ENCODE measurements around the gene CLDN7.

The CLDN7 gene

DNA sequence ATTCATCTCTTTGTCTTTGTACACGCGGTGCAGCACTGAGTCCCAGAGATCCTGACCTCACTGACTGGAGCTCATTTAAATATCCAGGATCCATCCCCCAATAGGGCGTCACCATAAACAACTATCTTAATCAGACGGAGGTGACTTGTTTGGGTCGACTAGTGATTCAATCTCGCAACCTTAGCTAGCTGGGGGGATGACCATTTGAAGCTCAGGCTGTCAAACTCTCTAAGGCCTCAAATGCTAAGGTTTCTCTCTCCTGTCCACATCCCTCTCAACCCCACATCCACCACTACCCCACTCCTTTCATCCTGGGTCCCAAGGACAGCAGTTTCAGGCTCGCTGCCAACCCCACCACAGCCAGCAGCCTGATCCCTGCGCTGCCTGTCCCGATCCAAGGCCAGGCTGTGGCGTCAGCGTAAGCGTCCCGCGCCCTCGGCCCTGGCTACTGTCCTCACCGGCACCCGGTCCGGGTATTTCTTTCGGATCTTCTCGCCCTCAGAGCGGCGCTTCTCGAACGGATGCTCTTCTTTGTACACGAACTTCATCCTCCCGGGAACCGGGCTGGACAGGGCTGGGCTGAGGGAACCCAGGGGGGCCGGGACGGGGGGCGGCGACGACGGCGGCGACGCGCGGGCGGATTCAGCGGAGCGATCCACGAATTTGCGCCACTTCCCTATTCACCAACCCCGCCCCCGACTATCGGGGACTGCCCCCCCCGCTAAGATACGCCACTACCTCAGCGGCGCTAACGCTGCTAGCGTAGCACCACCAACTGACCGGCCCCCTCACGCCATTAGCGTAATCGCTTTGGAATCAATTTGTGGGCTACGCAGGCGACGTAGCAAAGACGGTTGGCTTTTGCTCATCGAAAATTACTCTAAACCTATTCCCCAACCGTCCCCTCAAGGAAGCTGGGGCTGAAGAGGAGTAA lies 20.2 kb downstream of the CLDN7 start, which contains the start of gene GABARAP:
TSS of gene GABARAP (minus strand) at position 667 of the 934 bp plus-strand sequence. CDS start at position 548, 119 bp downstream.
- peak; percentile 93 for DNase-seq
- no peaks in the 10 kb centered on the region for H3K9me3 Mint-ChIP-seq
- no peaks in the 10 kb centered on the region for H3K27me3 Mint-ChIP-seq
- CTCF ChIA-PET: interaction anchor here (0.8 to 3.5 kb wide), 2 partner anchors 22 to 55 kb away, joined by 4 to 17 read pairs; partner anchors contain the start of genes ACADVL and DLG4
- peaks cover 60% of the 10 kb centered on the region for H3K36me3 Mint-ChIP-seq
- peak within 1 kb of the TSS; percentile 98 for H3K27ac Mint-ChIP-seq
- H3K4me3 Mint-ChIP-seq: peak within 1 kb of the TSS; percentile 94
- H3K4me1 Mint-ChIP-seq: peaks cover 44% of the 10 kb centered on the region

DNA sequence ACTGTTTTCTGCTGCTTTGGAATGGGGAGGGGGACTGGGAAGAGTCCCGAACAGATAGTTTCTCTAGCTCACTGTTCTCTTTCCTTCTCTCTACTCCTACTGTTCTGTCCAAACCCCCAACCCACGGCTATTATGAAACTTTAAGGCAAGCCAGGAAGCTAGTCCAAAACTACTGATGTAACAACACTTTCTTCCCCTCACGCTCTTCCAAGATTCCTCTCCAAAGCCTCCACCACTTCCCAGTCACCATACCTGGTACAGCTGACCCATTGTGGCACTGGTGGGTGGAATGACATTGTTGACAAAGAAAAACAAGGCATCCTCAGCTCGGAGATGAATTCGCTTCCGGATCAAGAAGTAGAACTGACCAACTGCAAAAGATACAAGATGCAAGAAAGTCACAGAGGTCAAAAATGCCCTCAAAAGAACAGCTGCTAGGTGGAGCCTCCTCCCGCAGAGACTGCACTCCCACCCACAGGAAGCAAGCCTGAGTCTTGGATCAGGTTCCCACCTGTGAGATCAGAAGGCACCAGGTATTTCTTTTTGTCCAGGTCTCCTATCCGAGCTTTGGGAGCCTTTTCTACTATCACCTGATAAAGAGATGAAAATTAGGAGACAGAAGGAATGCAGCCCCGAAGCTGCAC lies 21.1 kb downstream of the CLDN7 start:
- H3K36me3 Mint-ChIP-seq: peaks cover 61% of the 10 kb centered on the region
- no peak for DNase-seq
- no peaks in the 10 kb centered on the region for H3K27me3 Mint-ChIP-seq
- peak overlapping the region; percentile 98 for H3K27ac Mint-ChIP-seq
- CTCF ChIA-PET: interaction anchor here (3.5 kb wide), 1 partner anchor 21 kb away, joined by 17 read pairs; the partner anchor contains the start of genes ACADVL and DLG4
- peak overlapping the region; percentile 94 for H3K4me3 Mint-ChIP-seq
- no peaks in the 10 kb centered on the region for H3K9me3 Mint-ChIP-seq
- peaks cover 48% of the 10 kb centered on the region for H3K4me1 Mint-ChIP-seq

DNA sequence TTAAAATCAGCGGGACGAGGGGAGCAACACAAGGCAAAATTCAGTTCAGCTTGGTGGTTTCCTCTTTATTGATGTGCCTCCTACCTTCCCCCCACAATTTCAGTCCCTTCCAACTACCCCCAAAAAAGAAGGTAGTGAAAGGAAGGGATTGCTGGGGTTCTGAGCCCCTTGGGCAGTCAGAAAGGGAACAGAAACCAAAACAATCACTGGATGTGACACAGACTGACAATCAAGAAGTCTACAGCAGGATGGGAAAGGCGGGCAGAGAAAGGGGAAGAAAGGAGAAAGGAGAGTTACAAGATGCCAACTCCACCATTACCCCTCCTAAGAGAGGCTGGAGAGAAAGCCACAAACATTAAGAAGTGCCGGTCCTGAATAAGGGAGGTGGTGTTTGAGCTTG lies 21.9 kb downstream of the CLDN7 start:
- no peak for DNase-seq
- Mint-ChIP-seq H3K4me1 (peaks cover 56% of the 10 kb centered on the region), H3K36me3 (peaks cover 64% of the 10 kb centered on the region), H3K9me3 (no peaks in the 10 kb centered on the region), H3K27ac (peak overlapping the region; percentile 98), H3K4me3 (peak overlapping the region; percentile 94), H3K27me3 (no peaks in the 10 kb centered on the region)
- CTCF ChIA-PET: interaction anchor here (3.5 kb wide), 1 partner anchor 20 kb away, joined by 17 read pairs; the partner anchor contains the start of genes ACADVL and DLG4

DNA sequence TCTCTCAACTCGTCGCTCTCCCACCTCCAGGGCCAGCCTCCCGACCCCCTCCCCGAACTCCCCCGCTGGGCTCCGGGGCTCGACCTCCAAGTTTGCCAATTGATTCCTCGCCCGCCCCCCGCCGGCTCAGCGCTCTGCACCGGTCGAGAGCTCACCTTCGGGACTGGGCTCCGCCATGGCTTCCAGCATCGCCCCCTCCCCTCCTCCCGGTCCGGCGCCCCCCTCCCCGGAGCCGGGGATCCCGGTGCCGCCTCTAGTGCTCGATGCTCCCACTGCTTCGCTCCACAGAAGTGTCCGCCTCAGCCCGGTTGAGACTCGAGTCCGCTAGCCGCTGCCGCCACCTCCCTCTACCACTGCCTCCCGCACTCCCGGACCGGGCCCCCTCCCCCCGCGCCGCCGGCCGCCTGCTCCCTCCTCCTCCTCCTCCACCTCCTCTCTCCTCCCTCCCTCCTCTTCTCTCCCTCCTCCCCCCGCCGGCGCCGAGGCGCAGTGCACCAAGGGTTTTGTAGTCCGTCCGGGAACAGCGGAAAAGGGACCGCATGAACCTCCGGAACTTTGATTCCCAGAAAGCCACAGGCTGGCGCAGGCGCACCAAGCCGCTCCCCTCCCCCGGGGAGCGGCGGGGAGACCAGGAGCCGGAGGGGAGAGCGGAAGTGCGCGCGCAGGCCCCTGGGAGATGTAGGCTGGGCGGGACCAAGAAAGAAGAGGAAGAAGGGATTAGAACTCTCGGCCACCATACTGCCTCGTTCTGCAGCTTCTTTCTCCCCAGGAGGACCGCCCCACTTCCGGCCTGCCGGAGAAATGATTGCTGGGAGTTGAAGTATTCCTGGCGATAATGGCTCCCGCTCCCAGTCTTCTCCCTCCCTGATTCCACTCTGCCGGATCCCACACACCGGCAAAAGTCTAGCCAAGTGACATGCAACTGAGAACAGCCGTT lies 22.9 kb downstream of the CLDN7 start, which contains the start of gene PHF23:
TSS of gene PHF23 (minus strand) at position 367 of the 937 bp plus-strand sequence. CDS start at position 189, 178 bp downstream.
- CTCF ChIA-PET: interaction anchor here (1.5 to 3.5 kb wide), 3 partner anchors 19 to 57 kb away, joined by 3 to 17 read pairs (median 10); partner anchors contain the start of genes ACADVL and DLG4
- H3K4me3 Mint-ChIP-seq: peak within 1 kb of the TSS; percentile 94
- peak; percentile 98 for DNase-seq
- H3K9me3 Mint-ChIP-seq: no peaks in the 10 kb centered on the region
- peaks cover 66% of the 10 kb centered on the region for H3K4me1 Mint-ChIP-seq
- no peaks in the 10 kb centered on the region for H3K27me3 Mint-ChIP-seq
- peak within 1 kb of the TSS; percentile 98 for H3K27ac Mint-ChIP-seq
- H3K36me3 Mint-ChIP-seq: peaks cover 67% of the 10 kb centered on the region

DNA sequence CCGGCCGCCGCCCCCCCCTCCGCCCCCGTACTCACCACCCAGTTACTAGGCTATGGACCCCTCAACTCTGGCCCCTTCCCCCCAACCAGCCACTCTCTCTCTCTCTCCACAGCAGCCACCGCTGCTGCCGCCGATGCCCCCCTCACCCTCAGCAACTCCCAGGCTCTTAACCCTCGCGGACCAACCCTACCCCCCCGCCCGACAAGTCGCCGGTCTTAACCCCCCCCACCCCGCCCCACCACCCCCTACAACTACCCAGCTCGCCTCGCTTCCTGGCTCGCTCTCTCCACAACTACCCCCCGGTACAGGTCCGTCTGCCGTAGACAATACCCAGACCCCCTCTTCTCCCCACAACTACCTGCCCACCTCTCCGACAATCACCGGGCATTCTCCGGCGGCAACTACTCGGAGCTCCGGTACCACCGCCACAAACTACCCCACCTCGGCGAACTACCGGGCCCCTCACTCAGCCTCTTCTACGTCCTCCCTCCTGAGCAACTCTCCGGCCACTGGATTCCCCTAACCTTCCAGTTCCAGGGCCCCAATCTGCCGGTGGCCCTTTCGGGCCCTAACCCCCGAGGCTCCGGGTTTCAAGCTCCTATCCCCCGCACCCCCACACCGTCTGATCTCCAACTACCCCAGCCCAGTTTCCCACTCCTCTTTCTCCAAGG lies 23.7 kb downstream of the CLDN7 start:
- Mint-ChIP-seq H3K4me3 (peak overlapping the region; percentile 94), H3K27ac (peak overlapping the region; percentile 98)

DNA sequence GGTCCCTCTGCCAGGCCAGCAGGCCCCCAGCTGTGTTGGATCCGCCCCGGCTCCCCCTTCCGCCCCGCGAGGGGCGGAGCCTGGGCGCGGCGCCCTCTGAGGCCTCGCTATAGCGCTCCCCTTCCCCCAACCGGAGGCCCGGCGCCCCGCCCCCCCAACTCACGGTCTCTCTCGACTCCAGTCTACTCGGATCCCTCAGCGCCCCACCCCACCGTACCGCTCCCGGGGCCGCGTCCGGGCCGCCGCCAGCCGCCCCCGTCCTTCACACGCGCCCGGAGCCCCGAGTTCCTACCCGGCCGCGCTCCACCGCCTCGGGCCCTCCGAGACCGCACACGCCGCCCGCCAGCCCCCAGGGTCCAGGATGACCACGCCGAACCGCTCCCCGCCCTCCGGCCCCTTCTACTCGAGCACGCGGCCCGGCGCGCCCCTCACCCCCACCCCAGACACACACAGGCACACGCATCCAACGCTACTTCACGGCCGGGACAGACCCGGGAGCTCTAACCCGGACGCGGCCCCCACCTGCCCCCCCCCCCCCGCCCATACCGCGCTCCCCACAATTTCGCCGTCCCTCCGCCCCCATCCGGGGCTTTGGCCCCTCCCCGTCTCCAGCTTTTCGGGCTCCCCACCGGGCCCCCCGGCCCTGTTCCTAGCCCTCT lies 24.4 kb downstream of the CLDN7 start:
- H3K36me3 Mint-ChIP-seq: peaks cover 64% of the 10 kb centered on the region
- CTCF ChIA-PET: interaction anchor here (1.5 to 2.3 kb wide), 2 partner anchors 17 to 58 kb away, joined by 3 to 10 read pairs; partner anchors contain the start of gene ACADVL
- no peaks in the 10 kb centered on the region for H3K9me3 Mint-ChIP-seq
- peak overlapping the region; percentile 94 for H3K4me3 Mint-ChIP-seq
- H3K27ac Mint-ChIP-seq: peak overlapping the region; percentile 98
- H3K4me1 Mint-ChIP-seq: peaks cover 71% of the 10 kb centered on the region
- peak; percentile 86 for DNase-seq
- no peaks in the 10 kb centered on the region for H3K27me3 Mint-ChIP-seq

More for the DNA sequence above, 23.7 kb downstream of the CLDN7 start:
- Mint-ChIP-seq H3K4me1 (peaks cover 70% of the 10 kb centered on the region), H3K36me3 (peaks cover 66% of the 10 kb centered on the region), H3K27me3 (no peaks in the 10 kb centered on the region), H3K9me3 (no peaks in the 10 kb centered on the region)
- no peak for DNase-seq
- CTCF ChIA-PET: interaction anchor here (1.5 to 2.3 kb wide), 2 partner anchors 18 to 57 kb away, joined by 3 to 10 read pairs; partner anchors contain the start of gene ACADVL

DNA sequence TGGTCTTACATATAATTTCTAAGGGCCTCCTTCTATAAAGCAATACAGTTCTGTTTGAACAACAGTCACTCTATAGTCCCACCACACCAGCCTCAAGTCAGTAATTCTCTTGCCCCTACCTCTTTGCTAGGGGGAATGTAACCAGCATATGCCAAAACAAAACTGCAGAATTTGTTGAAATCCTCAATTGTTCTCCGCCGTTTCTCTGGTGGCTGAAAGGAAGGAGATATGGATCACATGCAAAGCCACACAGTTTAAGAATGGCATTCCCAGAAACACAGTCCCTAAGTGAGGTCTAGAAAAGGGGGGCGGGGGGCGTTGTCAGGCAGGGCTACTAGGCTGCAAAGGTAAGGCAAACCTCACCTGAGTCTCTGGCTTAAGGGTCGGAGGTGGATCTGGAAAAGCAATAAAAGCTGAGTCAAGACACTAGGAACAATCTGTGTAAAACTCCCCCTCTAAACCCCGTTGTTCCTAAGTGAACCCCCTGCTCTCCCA lies 25.0 kb downstream of the CLDN7 start:
- Mint-ChIP-seq H3K36me3 (peaks cover 62% of the 10 kb centered on the region), H3K27ac (peak overlapping the region; percentile 98), H3K27me3 (no peaks in the 10 kb centered on the region), H3K4me3 (peak overlapping the region; percentile 94), H3K9me3 (no peaks in the 10 kb centered on the region), H3K4me1 (peaks cover 73% of the 10 kb centered on the region)
- DNase-seq: no peak
- CTCF ChIA-PET: interaction anchor here (2.3 kb wide), 1 partner anchor 16 kb away, joined by 10 read pairs; the partner anchor contains the start of gene ACADVL

DNA sequence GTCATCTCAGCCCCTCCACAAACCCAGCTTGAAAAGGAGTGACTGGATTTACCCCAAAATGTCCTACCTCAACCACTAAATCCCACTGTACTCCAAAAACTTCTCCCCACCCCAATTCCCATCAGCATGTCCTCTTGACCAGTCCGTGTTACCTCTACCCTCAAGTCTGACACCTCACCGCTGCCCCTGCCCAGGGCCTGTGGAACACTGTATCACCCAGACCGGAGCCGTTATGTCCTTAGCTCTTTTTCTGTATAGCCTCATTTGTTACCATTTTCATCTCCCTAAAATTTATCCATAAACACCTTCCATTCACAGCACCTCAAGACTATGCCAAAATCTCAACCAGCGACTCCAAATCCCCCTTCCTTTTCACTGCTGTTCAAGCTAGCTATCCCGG lies 25.5 kb downstream of the CLDN7 start:
- peaks cover 73% of the 10 kb centered on the region for H3K4me1 Mint-ChIP-seq
- no peaks in the 10 kb centered on the region for H3K27me3 Mint-ChIP-seq
- H3K4me3 Mint-ChIP-seq: peak overlapping the region; percentile 94
- H3K9me3 Mint-ChIP-seq: no peaks in the 10 kb centered on the region
- H3K27ac Mint-ChIP-seq: peak overlapping the region; percentile 98
- CTCF ChIA-PET: interaction anchor here (1.1 to 2.3 kb wide), 2 partner anchors 16 kb away, joined by 3 to 10 read pairs; partner anchors contain the start of gene ACADVL
- DNase-seq: no peak
- peaks cover 62% of the 10 kb centered on the region for H3K36me3 Mint-ChIP-seq

DNA sequence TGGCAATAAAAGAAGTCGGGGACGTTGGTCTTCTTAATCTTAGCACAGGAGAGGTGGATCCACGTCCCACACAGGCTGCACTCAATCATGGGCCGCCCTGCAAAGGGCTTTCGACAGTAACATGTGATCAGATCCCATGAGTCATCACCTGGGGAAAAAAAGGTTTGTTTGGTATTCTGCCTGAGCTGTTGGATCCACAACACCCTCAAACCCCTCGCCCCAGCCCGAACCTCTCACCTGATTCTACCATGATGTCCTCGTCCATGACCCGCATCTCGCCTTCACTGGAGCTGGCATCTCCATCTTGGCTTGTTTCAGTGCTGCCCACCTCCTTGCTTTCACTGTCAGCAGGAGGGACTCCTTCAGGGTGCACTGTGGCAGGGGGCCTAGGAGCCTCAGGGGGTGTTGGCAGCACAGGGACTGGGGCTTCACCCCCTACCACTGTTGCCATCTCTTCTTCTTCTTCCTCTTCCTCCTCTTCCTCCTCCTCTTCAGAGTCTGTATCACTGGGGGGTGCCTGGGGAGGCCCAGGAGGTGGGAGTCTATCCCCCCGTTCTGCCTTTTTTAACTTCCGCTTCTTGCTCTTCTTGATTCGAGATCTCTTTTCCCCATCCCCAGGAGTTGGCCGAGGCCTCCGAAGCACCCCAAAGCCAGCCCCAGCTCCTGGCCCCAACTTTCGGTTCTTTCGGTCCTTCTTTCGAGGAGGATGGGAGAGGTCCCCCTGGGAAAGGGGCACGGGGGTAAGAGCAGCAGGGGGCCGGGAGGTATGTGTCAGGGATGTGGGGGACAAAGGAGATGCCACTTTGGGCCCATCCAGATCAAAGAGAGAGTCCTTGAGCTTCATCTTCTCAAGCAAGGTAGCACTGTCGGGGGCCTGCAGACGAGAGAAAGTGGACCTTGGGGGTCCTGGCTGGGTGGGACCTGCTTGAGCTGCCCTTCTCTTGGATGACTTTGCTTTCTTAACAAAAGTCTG lies 26.3 kb downstream of the CLDN7 start:
- CTCF ChIA-PET: interaction anchor here (0.8 to 1.1 kb wide), 3 partner anchors 15 to 60 kb away, joined by 3 read pairs; no protein-coding TSS in a partner anchor
- no peak for DNase-seq
- Mint-ChIP-seq H3K27me3 (no peaks in the 10 kb centered on the region), H3K4me3 (peak overlapping the region; percentile 98), H3K27ac (peak overlapping the region; percentile 88), H3K36me3 (peaks cover 54% of the 10 kb centered on the region), H3K4me1 (peaks cover 65% of the 10 kb centered on the region), H3K9me3 (no peaks in the 10 kb centered on the region)

DNA sequence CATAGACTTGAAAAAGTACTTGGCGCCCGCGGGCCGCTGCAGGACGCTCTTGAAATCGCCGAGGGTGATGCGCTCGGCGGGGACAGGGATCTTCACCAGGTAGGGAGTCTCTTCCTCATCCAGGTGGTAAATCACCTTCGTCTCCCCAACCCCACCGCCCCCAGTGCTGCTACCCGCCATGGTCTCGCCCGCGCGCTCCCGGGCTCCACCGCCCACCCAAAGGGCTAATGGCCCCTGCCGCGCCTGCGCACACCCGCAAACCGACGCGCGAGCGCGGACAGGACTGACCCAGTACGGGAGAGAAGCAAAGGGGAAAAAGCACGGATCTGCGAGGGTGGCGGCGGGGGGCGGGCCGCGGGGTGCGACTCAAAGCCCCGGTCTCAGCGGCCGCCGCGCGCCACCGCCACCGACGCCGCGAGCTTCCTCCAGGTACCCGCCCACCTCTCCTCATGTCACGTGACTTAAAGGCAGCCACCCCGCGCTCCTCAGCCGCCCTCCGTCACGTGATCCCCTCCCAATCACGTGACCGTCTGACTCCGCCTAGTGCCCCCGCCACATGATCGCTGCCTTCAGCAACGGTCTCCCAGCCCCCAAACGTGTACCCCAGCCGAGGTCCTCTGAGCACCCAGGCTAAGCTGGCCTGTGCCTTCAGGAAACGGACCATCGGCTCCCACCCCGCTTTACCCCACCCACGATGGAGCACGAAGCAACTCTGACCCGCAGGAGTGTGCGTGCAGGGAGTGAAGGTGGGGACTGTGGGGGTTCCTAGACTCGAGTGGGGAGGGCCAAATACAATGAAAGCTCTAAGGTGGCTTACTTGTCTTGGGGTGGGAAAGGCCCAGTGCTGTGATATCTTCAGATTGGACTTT lies 28.0 kb downstream of the CLDN7 start, which contains the start of gene DVL2:
TSS of gene DVL2 (minus strand) at position 435 of the 869 bp plus-strand sequence. CDS start at position 180, 255 bp downstream.
- CTCF ChIA-PET: interaction anchor here (1.0 to 1.1 kb wide), 2 partner anchors 20 to 62 kb away, joined by 3 to 4 read pairs; no protein-coding TSS in a partner anchor
- H3K27ac Mint-ChIP-seq: peak within 1 kb of the TSS; percentile 88
- H3K4me1 Mint-ChIP-seq: peaks cover 51% of the 10 kb centered on the region
- H3K27me3 Mint-ChIP-seq: no peaks in the 10 kb centered on the region
- H3K9me3 Mint-ChIP-seq: no peaks in the 10 kb centered on the region
- peaks cover 56% of the 10 kb centered on the region for H3K36me3 Mint-ChIP-seq
- DNase-seq: peak; percentile 96
- peak within 1 kb of the TSS; percentile 98 for H3K4me3 Mint-ChIP-seq

All from activated naive CD4-positive, alpha-beta T cell treated with anti-CD3 and anti-CD28 coated beads, Interleukin-2, amount 10 ng/mL, durations not matched to agents 7 days and 5 days (primary cell).